NCI-H146 (cell line): ENCODE data around the gene ANGEL1.

ENCODE experiments used
- DNase-seq: peaks from one replicate; lab custom pipeline; 2025; lab: John Stamatoyannopoulos, UW

Gene ANGEL1

DNA sequence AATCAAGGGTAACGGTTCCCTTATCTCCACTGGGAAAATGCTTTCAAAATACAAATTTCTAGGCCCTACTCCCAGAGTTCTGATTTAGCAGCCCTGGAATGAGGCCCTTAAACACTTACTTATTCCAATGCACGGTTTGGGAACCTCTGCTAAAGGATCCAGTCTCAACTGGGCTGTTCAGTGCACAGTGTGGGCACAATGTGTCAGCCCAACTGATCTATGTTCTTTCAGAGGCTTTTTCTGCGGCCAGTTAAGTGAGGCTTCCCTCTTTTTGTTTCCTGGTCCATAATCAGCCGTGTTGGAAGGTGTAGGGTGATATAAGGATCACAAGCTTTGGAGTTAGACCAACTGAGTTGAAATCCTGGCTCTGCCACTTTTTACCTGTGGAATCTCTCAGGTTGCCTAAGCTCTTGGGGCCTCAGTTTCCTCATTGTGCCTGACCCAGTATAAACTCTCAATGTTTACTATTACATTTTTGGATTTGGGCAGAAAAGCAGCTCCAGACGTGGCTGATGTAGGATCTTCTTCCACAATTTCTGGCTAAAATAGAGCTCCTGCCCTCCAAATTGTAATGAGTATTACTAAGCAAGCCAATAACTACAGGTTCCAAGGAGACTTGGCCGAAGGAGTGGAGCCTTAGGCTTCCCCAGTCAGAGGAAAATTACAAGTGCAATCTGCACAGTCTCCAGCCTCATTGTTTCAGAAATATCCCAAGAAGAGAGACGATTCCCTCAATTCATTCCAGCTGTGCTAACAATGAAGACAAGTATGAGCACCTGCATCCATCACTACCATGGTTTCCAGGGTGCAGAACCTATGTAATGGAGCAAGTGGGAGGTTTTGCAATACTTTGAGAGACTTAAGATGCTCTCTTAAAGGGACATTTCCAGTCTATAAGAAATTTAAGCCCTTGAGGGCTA is 2.3 kb upstream of the ANGEL1 start:
- DNase-seq: no peak

- DNase-seq: peak; percentile 55
Observed at GRCh38 chr14:76812093-76812421, 625 bp downstream of the ANGEL1 start.

GRCh38 chr14:76811561-76811960 is 1.1 kb downstream of the ANGEL1 start:
- DNase-seq: no peak

- no peak for DNase-seq
Observed at GRCh38 chr14:76810953-76811400, 1.7 kb downstream of the ANGEL1 start.

DNA sequence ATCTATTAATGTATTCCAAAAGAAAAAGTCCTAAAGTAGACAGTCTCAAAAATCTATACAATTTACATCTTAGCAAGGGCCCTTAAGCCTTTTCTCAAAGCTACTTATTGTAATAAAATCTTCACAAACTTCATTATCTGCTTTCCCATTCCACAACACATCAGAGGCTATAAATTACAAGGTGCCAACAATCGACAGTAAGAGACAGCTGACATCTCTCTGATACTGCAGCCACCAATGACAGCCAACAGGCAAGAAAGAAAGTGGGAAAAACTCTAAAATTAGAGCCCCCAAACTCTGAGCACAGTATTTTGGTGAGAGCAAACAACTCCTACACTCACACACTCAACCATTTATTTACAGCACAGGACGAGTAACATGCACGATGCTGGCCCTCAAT is 2.2 kb downstream of the ANGEL1 start:
- DNase-seq: no peak

DNA sequence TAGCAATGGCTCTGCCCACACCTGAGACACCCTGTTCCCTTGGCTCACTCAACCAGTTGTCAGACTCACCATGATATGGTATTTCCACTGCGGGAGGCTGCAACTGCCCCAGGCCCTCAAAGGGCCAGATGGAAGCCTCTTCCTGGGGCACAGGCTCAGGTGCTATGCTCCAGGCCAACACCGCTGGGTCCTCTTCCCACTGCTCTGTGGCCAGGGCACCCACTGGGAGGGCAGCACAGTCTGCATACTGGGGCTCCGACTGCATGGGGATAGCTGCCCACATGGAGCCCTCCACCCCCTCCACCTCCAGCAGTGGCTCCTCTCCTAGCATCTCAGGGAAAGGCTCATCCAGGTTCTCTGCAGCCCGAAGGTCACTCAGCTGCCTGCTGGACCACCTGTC is 3.7 kb downstream of the ANGEL1 start:
- no peak for DNase-seq

DNA sequence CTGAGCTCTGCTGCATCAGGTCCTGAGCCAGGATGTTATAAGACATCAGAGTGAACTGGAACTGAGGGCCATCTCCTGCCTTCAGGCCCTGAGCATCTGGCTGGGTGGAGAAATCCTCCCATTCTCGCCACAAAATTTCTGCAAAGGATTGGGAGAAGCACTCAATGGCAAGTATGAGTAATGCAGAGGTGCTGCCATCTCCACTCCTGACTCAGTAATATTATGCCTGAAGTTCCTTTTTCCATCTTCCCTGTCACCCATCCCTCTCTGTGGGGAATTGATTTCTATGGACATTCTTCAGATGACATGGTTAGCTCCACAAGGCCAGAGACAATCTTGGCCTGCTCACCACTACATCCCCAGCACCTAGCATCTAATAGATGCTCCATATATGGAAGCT is 4.7 kb downstream of the ANGEL1 start:
- no peak for DNase-seq

GRCh38 chr14:76806446-76806845 is 6.2 kb downstream of the ANGEL1 start:
- DNase-seq: no peak

DNA sequence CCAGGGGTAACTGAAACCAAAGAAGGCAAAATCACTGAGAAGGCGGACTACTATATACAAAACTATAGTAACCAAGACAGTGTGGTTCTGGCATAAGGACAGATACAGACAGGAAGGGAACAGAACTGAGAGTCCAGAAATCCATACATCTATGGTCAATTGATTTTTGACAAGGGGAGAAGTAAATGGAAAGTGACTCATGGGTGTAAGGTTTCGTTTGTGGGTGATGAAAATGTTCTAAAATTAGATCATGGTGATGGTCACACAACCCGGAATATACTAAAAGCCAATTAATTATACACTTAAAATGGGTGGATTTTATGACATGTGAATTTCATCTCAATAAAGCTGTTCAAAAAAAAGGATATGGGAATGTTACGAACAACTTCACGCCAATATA is 18.7 kb downstream of the ANGEL1 start:
- DNase-seq: no peak

DNA sequence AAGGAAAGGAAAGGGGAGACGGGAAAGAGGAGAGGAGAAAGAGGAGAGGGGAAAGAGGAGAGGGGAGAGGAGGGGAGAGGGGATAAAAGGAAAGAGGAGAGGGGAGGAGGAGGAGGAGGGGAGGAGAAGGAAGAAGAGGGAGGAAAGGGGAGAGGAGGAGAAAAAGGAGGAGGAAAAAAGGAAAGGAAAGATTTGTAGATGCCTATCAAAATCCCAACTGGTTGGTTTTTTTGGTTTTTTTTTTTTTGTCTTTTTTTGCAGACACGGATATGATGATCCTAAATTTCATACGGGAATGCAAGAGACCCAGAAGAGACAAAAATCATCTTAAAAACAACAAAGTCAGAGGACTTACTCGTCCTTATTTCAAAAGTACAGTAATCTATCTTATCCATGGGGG is 19.4 kb downstream of the ANGEL1 start:
- no peak for DNase-seq

DNA sequence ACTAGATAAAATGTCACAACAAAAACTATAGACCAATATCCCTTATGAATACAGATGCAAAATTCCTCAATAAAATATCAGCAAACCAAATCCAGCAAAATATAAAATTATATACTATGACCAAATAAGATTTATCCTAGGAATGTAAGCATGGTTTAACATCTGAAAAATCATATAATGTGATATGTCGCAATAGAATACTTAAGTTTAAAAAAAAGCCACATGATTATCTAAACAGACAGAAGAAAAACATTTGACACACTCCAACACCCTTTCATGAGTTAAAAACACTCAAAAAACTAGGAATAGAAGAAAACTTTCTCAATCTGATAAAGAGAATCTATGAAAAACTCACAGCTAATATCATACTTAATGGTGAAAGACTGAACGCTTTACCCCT is 20.3 kb downstream of the ANGEL1 start:
- DNase-seq: no peak

DNA sequence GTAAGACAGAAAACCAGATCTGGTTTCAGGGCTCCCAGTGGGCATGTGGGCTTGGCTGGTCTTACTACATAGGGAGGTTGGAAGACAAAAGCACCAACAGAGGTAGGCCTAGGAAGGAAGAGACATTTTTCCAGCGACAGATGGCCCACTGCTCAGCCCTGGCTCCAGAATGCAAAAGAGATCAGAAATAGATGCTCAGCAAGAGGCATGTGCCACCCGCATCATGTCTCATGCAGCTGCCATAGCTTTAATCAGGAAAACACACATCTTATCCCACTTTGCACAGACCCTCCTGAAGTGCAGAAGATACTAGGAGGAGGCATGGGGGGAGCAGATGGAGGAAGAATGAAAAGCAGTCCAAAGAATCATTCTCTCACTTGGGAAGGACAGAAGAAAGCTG is 26.1 kb downstream of the ANGEL1 start:
- DNase-seq: no peak

- DNase-seq: peak; percentile 71
Observed at GRCh38 chr14:76784881-76785280, 27.8 kb downstream of the ANGEL1 start.

GRCh38 chr14:76784266-76784874 is 28.3 kb downstream of the ANGEL1 start:
- DNase-seq: no peak

GRCh38 chr14:76782885-76783566 is 29.7 kb downstream of the ANGEL1 start:
- DNase-seq: no peak

GRCh38 chr14:76782115-76782884 is 30.4 kb downstream of the ANGEL1 start:
- DNase-seq: no peak

DNA sequence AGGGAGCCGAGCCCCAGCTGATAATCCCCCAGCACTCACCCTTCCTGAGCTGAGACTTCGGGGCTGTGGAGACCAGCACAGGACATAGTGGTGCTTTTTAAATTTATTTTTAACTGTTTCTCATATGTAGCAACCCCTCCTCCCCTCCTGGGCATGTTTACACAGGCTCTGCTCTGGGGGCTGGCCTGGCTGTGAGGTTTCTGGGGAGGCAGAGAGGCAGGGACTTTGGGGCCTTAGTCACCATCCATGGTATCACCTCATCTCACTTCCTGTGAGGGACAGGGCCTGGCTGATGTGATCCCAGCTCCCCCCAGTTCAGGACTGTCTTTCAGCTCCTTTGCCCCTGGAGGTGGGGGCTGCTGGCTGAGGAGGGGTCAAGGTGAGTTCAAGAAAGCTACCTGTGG is 31.0 kb downstream of the ANGEL1 start:
- DNase-seq: no peak

DNA sequence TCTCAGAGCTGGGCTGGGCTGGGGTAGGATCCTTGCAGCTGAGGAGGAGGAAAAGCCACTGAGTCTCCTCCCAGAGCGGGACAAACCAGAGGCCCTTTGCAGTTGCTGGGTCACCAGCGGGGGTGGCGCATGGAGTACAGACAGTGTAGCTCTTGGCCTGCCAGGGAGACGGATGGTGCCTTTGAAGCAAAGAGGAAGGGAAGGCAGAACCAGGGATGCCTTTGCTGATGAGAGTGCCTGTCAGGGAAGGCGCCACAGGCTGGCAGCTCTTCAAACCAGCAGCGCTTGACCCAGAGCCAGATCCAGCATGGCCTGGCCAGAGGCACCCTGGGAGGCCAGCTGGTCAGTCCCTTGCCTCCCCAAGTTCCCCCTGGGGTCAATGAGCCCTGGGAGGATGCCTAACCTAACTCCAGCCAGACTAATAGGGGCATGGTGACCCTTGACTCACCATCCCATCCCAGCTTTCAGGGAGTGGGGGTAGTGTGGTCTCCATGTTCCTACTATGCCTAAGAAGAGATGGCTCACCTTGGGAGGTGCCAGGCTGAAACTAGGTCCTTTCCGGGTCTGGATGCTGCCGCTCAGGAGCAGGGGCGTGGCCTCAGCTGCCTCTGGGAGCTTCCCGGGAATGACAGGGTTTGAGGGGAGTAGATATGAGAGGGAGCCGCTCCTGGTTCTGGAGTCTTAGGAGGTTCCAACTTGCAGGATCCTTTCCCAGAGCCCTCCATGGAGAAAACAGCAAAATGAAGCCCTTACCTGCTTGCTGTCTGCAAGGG is 31.6 kb downstream of the ANGEL1 start:
- DNase-seq: no peak

- no peak for DNase-seq
Observed at GRCh38 chr14:76780360-76780759, 32.3 kb downstream of the ANGEL1 start.

DNA sequence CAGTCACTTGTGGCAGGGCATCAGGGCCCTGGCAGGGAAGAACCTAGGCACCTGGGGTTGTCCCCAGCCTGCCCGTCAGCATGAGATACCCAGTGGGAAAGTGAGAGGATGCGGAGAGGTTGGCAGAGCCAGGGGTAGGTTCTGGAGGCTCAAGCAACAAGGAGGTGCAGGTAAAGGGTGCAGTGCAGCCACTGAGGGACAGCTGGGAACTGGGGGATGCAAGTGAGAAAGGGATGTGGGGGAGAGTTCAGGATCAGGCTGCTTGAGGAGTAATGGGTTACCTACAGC is 32.7 kb downstream of the ANGEL1 start:
- DNase-seq: no peak

GRCh38 chr14:76779221-76780057 is 33.2 kb downstream of the ANGEL1 start:
- no peak for DNase-seq
